Muscle of leg (tissue), 11 donors: ENCODE measurements around the gene EEF1A2. TPM values are rescaled to one million over a fixed set of nuclear protein-coding genes. Genes with fewer than 3 reads are reported as not detected.

Experiments used
- DNase-seq: peaks from one replicate; pipeline ENCODE4 v3.0.0; 2013
- H3K27ac ChIP-seq: one replicate; pipeline ENCODE4 v1.5.1; 2013; ENCODE audit warnings: mild to moderate bottlenecking, low read length, control low read depth
- H3K27me3 ChIP-seq: one replicate; pipeline ENCODE4 v1.6.1; 2013; ENCODE audit warnings: low read length; ENCODE audit not compliant: control insufficient read depth, insufficient read depth
- H3K36me3 ChIP-seq: one replicate; pipeline ENCODE4 v1.6.1; 2013; ENCODE audit warnings: low read length; ENCODE audit not compliant: control insufficient read depth, insufficient read depth
- H3K4me1 ChIP-seq: one replicate; pipeline ENCODE4 v1.6.1; 2013; ENCODE audit warnings: low read length; ENCODE audit not compliant: control insufficient read depth, insufficient read depth
- H3K4me3 ChIP-seq: one replicate; pipeline ENCODE4 v1.5.1; 2013; ENCODE audit warnings: low read length, control low read depth
- H3K9me3 ChIP-seq: replicated peaks from 2 replicates; pipeline ENCODE4 v1.6.1; 2013; ENCODE audit warnings: low read depth, low read length; ENCODE audit not compliant: control insufficient read depth
- WGBS: methylation state at CpG from one replicate; pipeline ENCODE4 v1.1.5; 2013; ENCODE audit warnings: missing lambda C conversion rate; ENCODE audit not compliant: insufficient coverage; 5-methylcytosine and 5-hydroxymethylcytosine counted together
- polyA plus RNA-seq, 8 donors: library from polyadenylated mRNA; unstranded; fragments of 120-200 nt; gene quantifications; one replicate each; pipeline versions ENCODE4 v1.2.1 to v1.2.3, GENCODE V29; 2013; ENCODE audit warnings: inconsistent platforms in 1 of 8, low replicate concordance in 1 of 8; ENCODE audit not compliant: insufficient read length in 8 of 8, insufficient read depth in 1 of 8
- total RNA-seq: library from RNA; stranded (reverse); fragments of 120-200 nt; gene quantifications from one replicate; pipeline ENCODE4 v1.2.4, GENCODE V29; 2013

Gene EEF1A2
- total and polyA plus RNA-seq, 9 donors, result 330 to 890 (median 707) TPM

GRCh38 chr20:63494420-63495166 is 4.3 kb downstream of the EEF1A2 start:
- H3K27ac ChIP-seq, result no peak overlapping the region
- no peak overlapping the region for H3K4me3 ChIP-seq
- 82% methylated on average over 51 of the region's 51 CpGs for WGBS
- no peaks in the 10 kb centered on the region for H3K9me3 ChIP-seq
- H3K27me3 ChIP-seq, result peaks cover 55% of the 10 kb centered on the region
- peaks cover 29% of the 10 kb centered on the region for H3K4me1 ChIP-seq
- H3K36me3 ChIP-seq, result peaks cover 22% of the 10 kb centered on the region
- no peak for DNase-seq

- peaks cover 25% of the 10 kb centered on the region for H3K4me1 ChIP-seq
- peaks cover 56% of the 10 kb centered on the region for H3K27me3 ChIP-seq
- no peak for DNase-seq
These were observed 4.8 kb downstream of the EEF1A2 start for GRCh38 chr20:63494084-63494419.

GRCh38 chr20:63493563-63494020 is 5.3 kb downstream of the EEF1A2 start:
- Histone ChIP-seq H3K9me3 (no peaks in the 10 kb centered on the region), H3K36me3 (peaks cover 22% of the 10 kb centered on the region), H3K27me3 (peaks cover 60% of the 10 kb centered on the region), H3K4me3 (no peak overlapping the region), H3K27ac (no peak overlapping the region), H3K4me1 (peaks cover 27% of the 10 kb centered on the region)
- 71% methylated on average over 12 of the region's 13 CpGs for WGBS
- no peak for DNase-seq

More at GRCh38 chr20:63494084-63494419, 4.8 kb downstream of the EEF1A2 start:
- Histone ChIP-seq H3K36me3 (peaks cover 22% of the 10 kb centered on the region), H3K27ac (no peak overlapping the region), H3K4me3 (no peak overlapping the region), H3K9me3 (no peaks in the 10 kb centered on the region)
- WGBS, result 61% methylated on average over 7 of the region's 7 CpGs

- DNase-seq, result no peak
- 92% methylated on average over 14 of the region's 14 CpGs for WGBS
- Histone ChIP-seq H3K4me3 (no peak overlapping the region), H3K4me1 (peaks cover 27% of the 10 kb centered on the region), H3K9me3 (no peaks in the 10 kb centered on the region), H3K27me3 (peaks cover 56% of the 10 kb centered on the region), H3K27ac (no peak overlapping the region), H3K36me3 (peaks cover 22% of the 10 kb centered on the region)
These were observed 5.9 kb downstream of the EEF1A2 start for GRCh38 chr20:63492982-63493381.

- Histone ChIP-seq H3K4me3 (no peak overlapping the region), H3K9me3 (no peaks in the 10 kb centered on the region), H3K27me3 (peaks cover 56% of the 10 kb centered on the region), H3K4me1 (peaks cover 23% of the 10 kb centered on the region), H3K27ac (no peak overlapping the region), H3K36me3 (peaks cover 22% of the 10 kb centered on the region)
- WGBS, result 92% methylated on average over 2 of the region's 2 CpGs
- no peak for DNase-seq
These were observed 6.4 kb downstream of the EEF1A2 start for GRCh38 chr20:63492518-63492917.

GRCh38 chr20:63491635-63492230 is 7.2 kb downstream of the EEF1A2 start:
- H3K9me3 ChIP-seq, result no peaks in the 10 kb centered on the region
- no peak for DNase-seq
- peaks cover 53% of the 10 kb centered on the region for H3K27me3 ChIP-seq
- no peak overlapping the region for H3K27ac ChIP-seq
- peaks cover 15% of the 10 kb centered on the region for H3K4me1 ChIP-seq
- H3K4me3 ChIP-seq, result no peak overlapping the region
- H3K36me3 ChIP-seq, result peaks cover 22% of the 10 kb centered on the region
- 71% methylated on average over 4 of the region's 4 CpGs for WGBS

GRCh38 chr20:63491078-63491477 is 7.8 kb downstream of the EEF1A2 start:
- DNase-seq, result no peak
- Histone ChIP-seq H3K36me3 (peaks cover 22% of the 10 kb centered on the region), H3K27me3 (peaks cover 48% of the 10 kb centered on the region)

GRCh38 chr20:63490416-63490815 is 8.5 kb downstream of the EEF1A2 start:
- no peak overlapping the region for H3K27ac ChIP-seq
- WGBS, result 81% methylated on average over 24 of the region's 24 CpGs
- no peak overlapping the region for H3K4me3 ChIP-seq
- H3K9me3 ChIP-seq, result no peaks in the 10 kb centered on the region
- H3K4me1 ChIP-seq, result peaks cover 4% of the 10 kb centered on the region
- peaks cover 42% of the 10 kb centered on the region for H3K27me3 ChIP-seq
- no peak for DNase-seq
- H3K36me3 ChIP-seq, result peaks cover 22% of the 10 kb centered on the region

More at GRCh38 chr20:63491078-63491477, 7.8 kb downstream of the EEF1A2 start:
- Histone ChIP-seq H3K4me1 (peaks cover 9% of the 10 kb centered on the region), H3K4me3 (no peak overlapping the region), H3K27ac (no peak overlapping the region), H3K9me3 (no peaks in the 10 kb centered on the region)
- WGBS, result 75% methylated on average over 2 of the region's 4 CpGs

GRCh38 chr20:63488315-63489251 is 10.3 kb downstream of the EEF1A2 start:
- Histone ChIP-seq H3K27me3 (peaks cover 38% of the 10 kb centered on the region), H3K4me1 (peaks cover 8% of the 10 kb centered on the region), H3K9me3 (no peaks in the 10 kb centered on the region), H3K36me3 (peaks cover 9% of the 10 kb centered on the region), H3K27ac (no peak overlapping the region), H3K4me3 (no peak overlapping the region)
- DNase-seq, result no peak
- 8% methylated on average over 73 of the region's 83 CpGs for WGBS

- Histone ChIP-seq H3K27me3 (peaks cover 38% of the 10 kb centered on the region), H3K36me3 (peaks cover 5% of the 10 kb centered on the region), H3K27ac (no peak overlapping the region), H3K4me3 (no peak overlapping the region), H3K9me3 (no peaks in the 10 kb centered on the region), H3K4me1 (peaks cover 15% of the 10 kb centered on the region)
- DNase-seq, result no peak
- WGBS, result 9% methylated on average over 39 of the region's 40 CpGs
These were observed 11.1 kb downstream of the EEF1A2 start for GRCh38 chr20:63487781-63488241.
